GM19395 (cell line): ENCODE measurements around the gene NKPD1.

Experiments used
- ATAC-seq: cut with Tn5 transposase; IDR thresholded peaks from one replicate; pipeline ENCODE4 v1.9.1; 2021; ENCODE audit warnings: mild to moderate bottlenecking, moderate library complexity; ENCODE audit not compliant: unreplicated experiment

NKPD1 gene

DNA sequence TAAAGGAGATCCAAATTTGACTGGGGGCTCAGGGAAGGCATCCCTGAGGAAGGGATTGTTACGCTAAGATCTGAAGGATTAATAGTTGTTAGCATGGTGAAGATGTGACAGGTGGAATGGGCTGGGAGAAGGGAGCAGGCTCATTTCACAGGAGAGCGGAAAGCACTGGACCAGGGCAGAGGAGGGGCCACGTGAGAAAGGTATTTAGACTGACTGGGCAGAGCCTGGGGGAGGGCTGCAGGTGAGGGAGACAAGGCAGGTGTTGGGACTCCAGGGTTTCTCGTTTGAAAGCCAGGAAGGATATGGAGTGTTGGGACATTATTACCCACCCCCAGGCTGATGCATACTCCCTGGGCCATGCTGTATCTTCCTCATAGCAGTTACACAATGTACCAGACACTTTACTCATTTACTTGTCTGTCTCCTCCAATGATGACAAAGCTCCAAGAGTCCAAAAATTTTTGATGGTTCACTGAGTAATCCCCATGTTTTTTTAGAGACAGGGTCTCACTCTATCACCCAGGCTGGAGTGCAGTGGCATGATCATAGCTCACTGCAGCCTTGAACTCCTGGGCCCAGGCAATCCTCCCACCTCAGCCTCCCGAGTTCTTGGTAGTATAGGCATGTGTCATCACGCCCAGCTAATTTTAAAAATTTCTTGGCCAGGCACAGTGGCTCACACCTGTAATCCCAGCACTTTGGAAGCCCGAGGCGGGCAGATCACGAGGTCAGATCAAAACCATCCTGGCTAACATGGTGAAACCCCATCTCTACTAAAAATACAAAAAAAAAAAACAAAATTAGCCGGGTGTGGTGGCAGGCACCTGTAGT, 14.9 kb upstream of the NKPD1 start:
- ATAC-seq = no peak

DNA sequence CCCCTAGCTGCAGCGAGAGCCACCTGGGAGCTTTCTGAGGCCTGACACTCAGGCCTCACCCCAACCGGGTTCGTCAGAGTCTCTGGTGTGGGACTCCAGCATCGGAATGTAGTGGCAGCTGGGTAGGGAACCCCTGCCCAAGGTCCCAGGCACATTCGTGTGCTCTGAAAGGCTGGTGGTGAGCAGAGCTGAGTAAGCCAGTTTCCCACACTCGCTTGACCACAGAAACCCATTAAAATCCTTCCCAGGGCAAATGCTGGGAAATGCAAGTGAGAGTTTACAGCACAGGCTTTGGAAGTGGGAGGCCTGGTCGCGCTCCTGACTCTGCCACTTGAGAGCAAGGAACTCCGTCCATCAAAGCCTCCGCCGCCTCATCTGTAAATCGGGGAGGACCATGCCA, 13.0 kb upstream of the NKPD1 start:
- no peak for ATAC-seq

DNA sequence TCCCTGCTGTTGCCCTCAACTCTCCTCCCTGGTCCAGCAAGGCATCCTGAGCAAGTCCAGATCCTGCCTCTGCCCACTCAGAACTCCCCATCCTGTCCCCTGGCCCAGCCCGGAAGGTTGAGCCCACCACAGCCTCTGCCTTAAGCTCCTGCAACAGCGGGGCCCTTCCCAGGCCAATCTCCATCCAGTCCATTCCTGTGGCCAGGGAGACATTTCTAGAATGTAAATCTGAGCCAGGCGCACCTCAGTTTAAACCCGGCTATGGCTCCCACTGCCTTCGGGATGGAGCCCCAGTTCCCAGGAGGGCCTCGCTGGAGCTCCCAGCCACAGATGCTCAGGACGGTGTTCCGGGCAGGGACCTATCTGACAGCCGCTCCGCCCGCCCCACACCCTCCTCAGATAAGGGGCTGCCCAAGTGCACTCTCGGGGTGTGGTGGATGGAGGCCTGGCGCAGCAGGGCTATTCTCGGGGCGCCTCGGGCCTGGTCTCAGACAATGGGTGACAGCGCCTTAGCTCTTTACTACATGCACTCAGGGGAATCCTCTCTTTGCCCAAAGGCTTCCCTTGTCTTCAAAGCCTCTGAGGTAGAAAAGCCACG, 11.9 kb upstream of the NKPD1 start:
- ATAC-seq = no peak

DNA sequence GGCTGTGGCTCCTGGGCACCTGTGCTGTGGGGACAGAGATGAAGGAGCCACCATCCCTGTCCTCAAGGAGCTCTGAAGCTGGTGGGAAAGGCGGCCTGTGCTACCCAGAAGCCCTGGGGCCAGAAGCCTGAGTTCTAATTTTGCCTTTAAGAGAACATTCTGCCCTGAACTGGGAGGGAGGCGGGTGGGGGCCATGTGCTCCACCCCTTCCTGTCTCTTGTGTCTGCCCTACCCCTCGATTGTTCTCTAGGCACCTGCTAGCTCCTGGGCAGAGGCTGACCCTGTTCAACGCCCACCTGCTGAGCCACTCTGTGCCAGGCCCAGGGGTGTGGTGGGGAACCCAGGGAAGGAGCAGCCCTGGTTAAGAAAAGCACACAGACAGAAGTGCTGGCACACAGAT, 11.4 kb upstream of the NKPD1 start:
- no peak for ATAC-seq

DNA sequence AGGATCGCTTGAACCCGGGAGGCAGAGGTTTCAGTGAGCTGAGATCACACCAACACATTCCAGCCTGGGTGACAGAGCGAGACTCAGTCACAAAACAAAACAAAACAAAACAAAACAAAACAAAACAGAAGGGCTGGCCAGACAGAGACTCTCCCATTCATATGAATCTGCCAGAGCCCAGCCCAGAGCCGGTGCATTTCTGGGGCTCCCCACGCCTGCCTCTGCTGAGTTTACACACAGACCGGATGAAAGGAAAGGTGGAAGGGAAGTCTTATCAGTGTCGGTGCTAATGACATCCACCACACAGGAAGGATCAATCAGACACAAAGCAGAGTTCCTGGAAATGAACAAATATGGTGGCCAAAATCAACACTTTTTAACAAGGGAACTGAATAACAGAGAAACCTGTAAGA, 10.4 kb upstream of the NKPD1 start:
- ATAC-seq = no peak

DNA sequence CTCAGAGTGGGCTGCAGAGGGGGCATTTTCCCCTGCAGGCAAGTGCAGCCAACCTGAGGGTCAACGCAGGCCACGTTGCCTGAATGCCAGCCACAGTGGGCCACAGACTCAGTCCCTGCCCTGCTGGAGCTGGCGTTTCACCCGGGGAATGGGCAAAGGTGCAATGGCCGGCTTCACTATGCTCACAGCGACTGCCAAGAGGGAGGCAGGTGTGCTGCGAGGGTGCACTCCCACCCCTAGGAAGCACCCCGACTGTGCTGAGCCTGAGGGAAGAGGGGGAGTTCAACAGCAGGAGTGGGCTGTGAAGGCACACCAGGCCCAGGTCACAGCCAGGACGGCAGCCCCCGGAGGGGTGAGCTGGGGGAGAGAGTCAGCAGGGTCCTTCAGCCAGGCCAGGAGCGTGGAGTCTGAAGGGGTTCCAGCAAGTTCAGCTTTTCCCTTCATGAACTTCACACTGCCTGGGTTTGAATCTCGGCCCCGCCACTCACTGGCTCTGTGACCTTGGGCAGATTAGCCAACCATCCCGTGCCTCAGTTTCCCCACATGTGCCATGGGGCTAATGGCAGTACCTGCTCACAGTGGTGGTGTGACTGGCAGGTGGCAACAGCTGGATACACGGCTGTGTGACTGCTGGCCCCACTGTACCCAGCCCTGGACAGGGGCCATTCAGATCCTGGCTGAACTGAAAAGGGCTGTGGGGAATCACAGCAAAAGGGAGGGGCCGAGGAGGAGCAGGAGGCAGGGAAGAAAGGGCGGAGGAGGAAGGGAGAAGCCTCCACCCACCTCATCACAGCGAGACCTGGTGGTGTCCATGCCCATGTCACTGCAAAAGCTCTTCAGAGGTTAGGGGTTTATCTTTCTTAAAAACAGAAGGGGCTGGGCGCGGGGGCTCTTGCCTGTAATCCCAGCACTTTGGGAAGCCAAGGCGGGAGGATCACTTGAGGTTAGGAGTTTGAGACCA, 9.6 kb upstream of the NKPD1 start:
- ATAC-seq = no peak

DNA sequence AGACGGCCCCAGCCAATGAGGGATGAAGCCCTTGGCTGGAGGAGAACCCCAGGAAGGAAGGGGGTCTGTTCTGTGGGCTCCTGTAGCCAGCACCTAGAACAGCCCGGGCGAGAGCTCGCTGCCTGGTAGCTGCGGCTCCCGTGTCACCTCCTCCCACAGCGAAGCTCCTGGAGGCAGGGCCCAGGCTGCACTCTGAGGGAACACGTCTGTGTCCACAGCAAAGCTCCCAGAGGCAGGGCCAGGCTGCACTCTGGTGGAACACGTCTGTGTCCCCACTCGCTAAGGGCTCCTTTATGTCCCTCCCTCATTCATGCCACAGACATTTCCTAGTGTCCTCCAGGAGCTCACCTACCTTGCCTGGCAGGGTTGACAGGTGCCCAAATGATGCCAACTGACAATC, 8.8 kb upstream of the NKPD1 start:
- ATAC-seq = no peak

DNA sequence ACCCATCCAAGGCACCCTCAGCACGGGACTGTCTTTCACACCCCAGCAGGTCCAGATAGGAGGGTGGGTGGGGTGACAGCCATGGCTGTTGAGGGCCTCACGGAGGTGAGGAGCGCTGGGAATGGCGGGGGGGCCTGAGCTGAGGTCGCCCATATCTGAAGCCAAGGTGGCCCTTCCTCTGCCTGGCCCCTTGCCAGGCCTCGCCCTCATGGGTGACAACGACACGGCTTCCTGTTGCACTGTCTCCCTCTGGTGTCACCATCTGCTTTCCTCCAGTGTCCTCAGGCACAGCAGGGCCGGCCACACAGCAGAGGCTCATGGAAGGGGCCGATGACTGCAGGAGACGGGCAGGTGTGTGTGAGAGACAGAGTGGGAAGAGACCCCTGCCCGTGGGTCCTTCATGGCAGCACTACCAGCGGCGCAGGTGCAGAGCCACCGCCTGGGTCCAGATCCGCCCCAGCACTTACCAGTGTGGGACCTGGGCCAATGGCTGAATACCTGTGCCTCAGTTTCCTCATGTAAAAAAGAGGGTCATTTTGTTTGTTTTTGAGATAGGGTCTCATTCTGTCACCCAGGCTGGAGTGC, 8.1 kb upstream of the NKPD1 start:
- no peak for ATAC-seq

DNA sequence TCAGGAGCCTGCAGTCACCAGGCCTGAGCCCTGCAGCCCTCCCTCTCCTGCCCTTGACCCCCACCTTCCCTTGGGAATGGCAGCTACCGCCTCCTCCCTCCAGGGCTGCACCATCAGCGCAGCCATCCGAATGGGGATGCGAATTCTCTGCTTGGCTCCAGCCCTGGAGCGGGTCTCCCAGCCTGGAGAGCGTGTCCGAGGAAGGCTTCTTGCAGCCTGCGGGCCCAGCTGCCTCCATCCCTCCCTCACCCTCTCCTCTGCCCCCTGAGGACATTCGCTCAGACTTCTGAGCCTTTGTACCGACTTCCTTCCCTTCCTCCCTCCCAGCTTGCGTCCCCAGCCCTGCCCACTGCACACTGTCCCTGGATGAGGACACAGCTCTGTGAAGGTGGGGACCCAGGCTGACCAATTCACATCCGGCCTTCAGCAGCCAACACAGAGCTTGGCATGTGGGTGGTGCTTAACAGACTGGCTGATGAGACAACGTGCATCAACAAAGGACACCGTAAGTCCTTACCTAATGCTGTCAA, 6.0 kb upstream of the NKPD1 start:
- no peak for ATAC-seq

DNA sequence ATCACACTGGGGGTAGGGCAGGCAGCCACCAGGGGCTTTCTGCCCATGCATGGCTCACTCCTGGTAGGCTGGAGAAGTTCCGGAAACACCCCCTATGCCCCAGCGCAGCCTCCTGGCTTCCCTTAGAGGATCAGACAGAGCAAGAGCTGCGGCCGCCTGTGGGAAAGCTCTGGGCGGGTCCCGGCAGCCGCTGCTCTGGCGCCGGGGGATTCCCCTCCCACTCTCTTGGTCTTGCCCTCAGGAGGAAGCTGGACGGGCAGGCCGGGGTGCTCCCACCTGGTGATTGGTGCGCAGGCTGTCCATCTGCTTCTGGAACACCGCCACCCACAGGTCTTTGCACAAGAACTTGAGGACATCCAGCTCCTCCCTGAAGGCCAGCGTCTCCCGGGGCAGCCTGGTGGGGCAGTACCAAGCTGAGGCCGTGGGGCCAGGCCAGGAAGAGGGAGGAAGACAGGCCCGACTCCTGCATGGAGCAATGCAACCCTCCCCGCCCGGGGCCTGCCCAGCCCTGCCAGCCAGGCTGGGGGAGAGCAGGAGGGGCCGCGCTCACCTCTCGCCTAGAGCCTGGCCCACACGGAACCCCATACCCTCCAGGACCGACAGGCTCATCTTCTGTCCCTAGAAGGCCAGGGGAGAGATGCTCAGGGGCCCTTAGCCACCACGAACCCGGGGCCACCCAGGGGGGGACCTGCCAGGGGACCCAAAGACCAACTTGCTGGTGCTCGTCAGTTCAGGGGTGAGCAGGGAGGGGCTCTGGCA, 4.0 kb upstream of the NKPD1 start:
- ATAC-seq = peak; percentile 86

DNA sequence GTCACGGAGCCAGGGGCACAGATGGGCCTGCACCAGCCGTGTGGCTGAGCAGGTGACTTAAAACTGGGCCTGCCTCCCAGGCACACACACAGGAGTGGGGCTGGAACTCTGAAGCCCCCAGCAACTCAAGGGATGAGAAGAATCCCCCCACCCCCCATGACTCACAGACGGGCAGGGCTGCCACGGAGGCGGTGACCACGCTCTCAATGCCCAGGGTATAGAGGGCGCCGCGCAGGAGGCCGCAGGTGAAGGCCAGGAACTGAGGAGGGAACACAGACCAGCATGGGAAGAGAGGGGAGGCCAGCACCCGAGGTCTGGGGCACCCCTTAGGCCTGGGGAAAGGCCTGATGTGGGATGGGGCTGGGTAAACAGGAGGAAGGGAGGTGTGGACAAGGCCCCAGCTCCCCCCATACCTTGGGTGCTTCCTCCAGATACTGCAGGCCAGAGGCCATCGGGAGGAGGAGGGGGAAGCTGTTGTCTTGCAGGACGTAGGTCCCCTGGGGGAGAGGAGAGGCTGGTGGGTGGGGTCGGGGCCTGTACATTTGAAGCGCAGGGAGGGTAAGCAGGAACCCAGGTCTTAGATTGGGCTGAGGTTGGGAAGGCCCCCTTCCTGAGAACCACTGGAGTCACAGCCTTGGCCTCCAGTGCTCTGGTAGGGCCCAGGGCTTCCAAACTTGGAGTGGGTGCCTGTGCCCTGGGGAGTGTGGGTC, 3.1 kb upstream of the NKPD1 start:
- ATAC-seq = no peak

DNA sequence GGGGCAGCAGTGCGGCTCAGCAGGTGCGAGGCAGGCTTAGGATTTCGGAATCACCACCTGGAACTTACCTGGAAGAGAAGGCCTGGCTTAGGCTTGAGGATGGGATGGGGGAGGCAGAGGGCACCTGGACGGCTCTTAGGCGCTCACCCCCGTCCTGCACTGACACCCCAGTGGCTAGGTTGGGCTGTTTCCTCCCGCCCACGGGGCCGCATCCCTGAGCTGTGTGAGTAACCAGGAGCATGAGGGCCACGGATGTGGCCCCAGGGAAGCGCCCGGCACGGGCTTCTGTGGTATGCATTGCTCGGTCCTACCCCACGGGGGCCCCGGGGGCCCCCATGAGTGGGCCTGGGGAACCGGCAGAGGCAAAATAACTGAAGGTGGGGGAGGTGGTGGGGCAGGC, 2.4 kb upstream of the NKPD1 start:
- no peak for ATAC-seq

DNA sequence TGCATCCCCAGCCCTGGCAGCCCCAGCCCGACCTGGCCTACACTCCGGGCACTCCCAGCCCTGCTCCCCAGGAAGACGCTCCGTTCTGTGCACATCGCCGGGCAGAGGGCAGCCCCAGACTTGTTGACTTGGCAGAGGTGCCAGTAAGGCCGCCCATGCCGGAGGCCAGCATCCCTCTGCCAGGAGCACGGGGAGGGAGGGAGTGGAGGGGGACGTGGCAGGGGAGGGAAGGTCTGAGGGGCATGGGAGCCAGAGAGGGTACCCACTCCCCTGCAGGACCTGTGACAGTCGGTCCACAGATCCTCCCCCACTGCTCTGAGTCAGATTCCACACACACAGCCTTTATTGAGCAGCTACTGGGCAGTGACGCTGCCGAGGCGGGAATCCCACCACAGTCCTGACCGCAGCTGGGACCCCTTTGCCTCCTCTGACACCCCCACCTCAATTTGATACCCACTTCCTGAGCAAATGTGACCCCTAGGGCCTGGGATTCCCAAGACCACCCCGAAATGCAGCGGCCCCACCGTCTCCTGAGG, 1.9 kb upstream of the NKPD1 start:
- ATAC-seq = no peak

DNA sequence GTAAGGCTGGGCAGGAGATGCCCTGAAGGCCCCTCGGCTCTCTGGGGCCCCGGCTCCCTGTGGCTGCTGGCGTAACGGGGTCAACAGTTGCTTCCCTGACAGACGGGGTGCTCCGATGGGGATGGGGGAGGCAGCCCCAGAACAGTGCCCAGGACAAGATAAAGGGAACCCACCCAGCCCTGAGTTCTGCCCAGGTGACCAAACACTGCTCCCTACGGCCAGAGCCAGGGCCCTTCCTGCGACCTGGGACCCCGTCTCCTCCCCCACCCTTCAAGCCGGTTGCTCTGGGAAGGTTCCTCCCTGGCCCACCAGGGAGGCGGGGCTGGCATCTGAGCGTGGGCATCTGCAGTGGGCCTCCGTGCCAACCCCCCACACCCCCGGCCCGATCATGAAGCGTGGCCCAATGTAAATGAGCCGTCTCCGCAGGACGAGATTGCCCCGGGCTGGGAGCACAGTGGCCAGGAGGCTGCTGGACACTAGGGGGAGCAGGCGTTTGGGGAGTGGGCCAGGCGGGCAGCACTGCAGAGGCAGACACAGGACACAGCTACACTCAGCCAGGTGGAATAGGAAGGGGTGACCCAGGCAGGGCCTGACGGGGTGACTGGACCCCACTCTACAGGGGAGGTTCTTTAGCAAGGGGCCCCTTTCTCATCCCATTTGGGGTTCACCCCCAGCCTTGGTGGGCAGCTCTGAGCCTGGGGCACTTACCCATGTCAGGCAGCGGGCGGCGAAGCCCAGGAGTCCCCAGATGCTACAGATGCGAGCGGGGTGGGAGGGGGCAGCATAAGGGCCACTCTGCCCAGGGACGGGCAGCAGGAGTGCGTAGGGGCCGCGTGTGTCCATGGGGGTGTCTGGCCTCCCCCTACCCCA, 1.2 kb upstream of the NKPD1 start:
- no peak for ATAC-seq

DNA sequence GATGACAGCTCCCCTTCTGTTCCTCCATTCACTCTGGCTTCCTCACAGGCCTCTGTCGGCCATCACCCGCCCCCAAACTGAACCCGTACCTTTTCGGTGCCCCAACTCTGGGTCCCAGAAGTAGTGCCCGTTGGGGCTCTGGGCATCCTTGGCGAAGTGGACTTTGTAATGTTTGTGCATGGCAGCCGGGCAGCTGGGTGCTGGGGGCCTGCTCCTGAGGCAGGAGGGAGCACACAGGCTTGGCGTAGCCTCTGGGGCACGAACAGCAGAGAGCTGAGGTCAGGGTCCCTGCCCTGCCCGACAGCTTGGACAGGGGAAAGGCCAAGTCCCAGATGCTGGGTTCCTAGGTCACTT, 834 bp downstream of the NKPD1 start:
- ATAC-seq = no peak

DNA sequence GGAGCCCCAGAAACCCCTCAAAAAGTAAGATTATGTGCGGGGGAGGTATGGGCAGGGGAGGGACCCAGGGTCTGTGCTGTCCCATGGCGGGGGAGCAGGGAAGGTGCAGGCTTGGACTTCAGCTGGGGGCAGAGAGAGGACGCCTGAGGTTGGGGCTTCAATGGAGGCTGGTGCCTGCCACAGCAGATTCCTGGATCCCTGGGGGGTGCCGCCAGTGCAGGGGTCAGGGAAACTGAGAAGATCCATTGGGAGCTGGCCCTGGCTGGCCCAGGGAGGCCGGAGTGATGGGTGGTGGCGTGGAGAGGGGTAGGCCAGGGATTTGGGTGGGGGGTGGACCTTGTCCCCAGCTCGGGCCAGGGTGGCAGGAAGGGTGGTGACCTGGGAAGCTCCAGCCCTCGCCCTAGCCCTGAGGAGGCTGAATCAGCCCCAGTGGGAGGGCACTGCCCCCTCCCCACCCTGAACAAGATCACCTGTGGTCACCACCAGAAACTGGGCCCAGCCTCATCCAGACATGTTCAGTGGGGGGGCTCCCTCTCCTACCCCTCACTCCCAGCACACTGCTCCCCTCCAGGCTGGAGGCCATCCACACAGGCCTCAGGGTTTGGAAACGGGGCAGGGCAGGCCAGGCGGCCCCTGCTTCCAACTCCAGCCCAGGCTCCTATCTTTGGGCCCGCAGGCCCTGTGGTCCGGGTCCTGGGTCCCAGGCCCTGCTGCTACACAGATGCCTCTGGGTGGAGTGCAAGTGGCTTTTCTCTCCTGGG, 1.4 kb downstream of the NKPD1 start:
- no peak for ATAC-seq

DNA sequence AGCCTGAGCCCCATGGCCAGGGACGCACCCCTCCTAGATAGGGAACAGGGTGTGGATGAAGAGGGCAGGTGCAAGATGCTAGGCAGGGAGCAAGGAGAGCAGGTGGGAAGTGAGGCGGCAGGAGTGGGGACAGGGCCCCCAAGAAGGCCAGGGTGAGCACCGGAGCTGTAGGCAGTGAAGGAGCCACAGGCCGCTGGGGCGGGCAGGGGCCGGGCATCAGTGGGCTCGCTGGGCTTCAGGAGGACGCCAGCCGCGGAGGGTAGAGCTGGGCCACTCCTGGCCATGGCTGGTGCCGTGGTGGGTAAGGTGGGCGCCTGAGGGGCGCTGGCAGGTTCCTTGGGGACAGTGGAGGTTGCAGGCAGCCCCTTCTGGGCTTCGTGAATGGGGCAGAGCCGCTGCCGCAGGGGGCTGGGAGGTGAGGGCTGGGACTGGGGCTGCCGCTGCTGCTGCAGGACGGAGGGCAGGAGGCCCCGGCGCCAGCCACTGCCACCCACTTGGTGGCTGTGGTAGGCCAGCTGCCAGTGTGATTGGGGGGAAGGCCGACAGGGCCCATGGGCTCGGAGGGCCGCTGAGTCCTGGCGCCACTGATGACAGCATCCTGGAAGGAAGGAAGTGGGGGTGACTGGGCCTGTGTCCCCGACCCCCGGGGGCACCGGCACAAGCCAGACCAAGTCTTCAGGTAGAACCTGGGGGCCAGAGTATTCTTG, 2.1 kb downstream of the NKPD1 start:
- ATAC-seq = no peak
